K562 (cell line): ENCODE measurements around the gene RPTOR. TPM values are rescaled to one million over a fixed set of nuclear protein-coding genes. Genes with fewer than 3 reads are reported as not detected.

ENCODE experiments used
- ATAC-seq: fragments of 200-7000 bp; cut with Tn5 transposase; 3 replicates; pipeline ENCODE4 v1.9.1; 2020; ENCODE audit warnings: moderate library complexity
- BruUV-seq: library from RNA; stranded (reverse); fragments of 400-500 nt; replicated peaks from 2 replicates; lab custom pipeline; 2021; lab: Mats Ljungman, UMichigan
- CTCF ChIA-PET: fragments of 300-600 bp; formaldehyde crosslinking; extraction: SDS; loops from one replicate; lab custom pipeline; 2021; ENCODE audit warnings: low intra/inter-chr PET ratio; lab: Yijun Ruan, JAX
- POLR2A ChIA-PET: fragments of 300-600, 350-650 bp; sonication (Branson Sonifier 250); formaldehyde crosslinking; extraction: SDS; loops from one replicate; lab custom pipeline; 2021; ENCODE audit warnings: antibody characterized with exemption, inconsistent platforms; lab: Yijun Ruan, JAX
- DNase-seq, 4 experiments: peaks; one replicate each; pipeline versions ENCODE4 v3.0.0 to v3.0.0-alpha.2; 2011 to 2018; ENCODE audit warnings: low spot score in 3 of 4, mixed read lengths in 3 of 4; ENCODE audit errors: extremely low read depth in 1 of 4
- FAIRE-seq: peaks from 2 replicates; lab custom pipeline; 2011; peaks lifted over from hg19 to GRCh38; lab: Jason Lieb, UNC
- H2AFZ ChIP-seq: 2 replicates; pipeline ENCODE4 v1.6.0; 2011; ENCODE audit warnings: low read depth, low read length, control low read depth, inconsistent platforms
- H3K27ac ChIP-seq: fragments of 200-600 bp; 3 replicates; pipeline ENCODE4 v1.8.0; 2011; ENCODE audit warnings: low read depth, mild to moderate bottlenecking, control low read depth, inconsistent platforms, low read length, moderate library complexity, mixed read lengths; ENCODE audit errors: extremely low read depth
- H3K27me3 ChIP-seq, 2 experiments: fragments of 300-600 bp in 1 of 2; 2 replicates in 1 of 2; 3 replicates in 1 of 2; pipeline versions ENCODE4 v1.6.0 to v1.8.0; 2011; ENCODE audit warnings: inconsistent platforms in 2 of 2, low read length in 2 of 2, mild to moderate bottlenecking in 1 of 2, mixed read lengths in 1 of 2, moderate library complexity in 1 of 2; ENCODE audit not compliant: control insufficient read depth in 2 of 2, insufficient read depth in 2 of 2
- H3K36me3 ChIP-seq: fragments of 300-600 bp; 3 replicates; pipeline ENCODE4 v1.8.0; 2011; ENCODE audit warnings: mild to moderate bottlenecking, low read length, inconsistent platforms; ENCODE audit not compliant: control insufficient read depth, insufficient read depth
- H3K4me1 ChIP-seq, 2 experiments: fragments of 200-600 bp in 1 of 2; replicated peaks in 1 of 2; 2 replicates in 1 of 2; 3 replicates in 1 of 2; pipeline versions ENCODE4 v1.5.1 to v1.8.0; 2011; ENCODE audit warnings: inconsistent platforms in 2 of 2, low read length in 2 of 2, mild to moderate bottlenecking in 1 of 2, mixed read lengths in 1 of 2, moderate library complexity in 1 of 2; ENCODE audit not compliant: control insufficient read depth in 2 of 2, insufficient read depth in 2 of 2
- H3K4me2 ChIP-seq: 2 replicates; pipeline ENCODE4 v1.6.1; 2011; ENCODE audit warnings: low read length, control low read depth, inconsistent platforms, mixed read lengths; ENCODE audit not compliant: insufficient read depth
- H3K4me3 ChIP-seq: fragments of 200-600 bp; sonication (generic), shearing (Covaris generic); 2 replicates; pipeline ENCODE4 v1.5.1; 2016; ENCODE audit warnings: control low read depth, inconsistent platforms
- H3K79me2 ChIP-seq: fragments of 200-600 bp; 3 replicates; pipeline ENCODE4 v1.8.0; 2011; ENCODE audit warnings: low read length, inconsistent platforms; ENCODE audit not compliant: control insufficient read depth, insufficient read depth
- H3K9ac ChIP-seq, 2 experiments: 2 replicates each; pipeline versions ENCODE4 v1.6.0 to v1.6.1; 2011; ENCODE audit warnings: low read depth in 2 of 2, low read length in 2 of 2, control low read depth in 1 of 2, inconsistent platforms in 1 of 2, mild to moderate bottlenecking in 1 of 2, mixed read lengths in 1 of 2; ENCODE audit not compliant: insufficient read depth in 1 of 2
- H3K9me1 ChIP-seq: one replicate; pipeline ENCODE4 v1.6.0; 2011; ENCODE audit warnings: inconsistent platforms, mild to moderate bottlenecking, low read length, moderate library complexity; ENCODE audit not compliant: control insufficient read depth, insufficient read depth
- H3K9me3 ChIP-seq: replicated peaks from 2 replicates; pipeline ENCODE4 v1.5.1; 2011; ENCODE audit warnings: low read depth, low read length, inconsistent platforms; ENCODE audit not compliant: control insufficient read depth, insufficient read depth
- H4K20me1 ChIP-seq: replicated peaks from 2 replicates; pipeline ENCODE4 v1.6.1; 2011; ENCODE audit warnings: low read length, inconsistent platforms, mixed read lengths; ENCODE audit not compliant: control insufficient read depth, insufficient read depth
- E2F3 ChIP-seq: fragments of 250-450 bp; sonication (Bioruptor Pico); IDR thresholded peaks from 2 replicates; pipeline ENCODE4 v1.4.0; 2020; ENCODE audit warnings: mild to moderate bottlenecking
- RBM25 ChIP-seq: fragments of 200-400 bp; formaldehyde crosslinking; IDR thresholded peaks from 2 replicates; pipeline ENCODE4 v1.6.1; 2018; ENCODE audit warnings: low read length, low read depth, moderate library complexity; ENCODE audit not compliant: severe bottlenecking
- RNF2 ChIP-seq: sonication (generic); IDR thresholded peaks from 2 replicates; pipeline ENCODE4 v1.6.1; 2016
- ZNF146 ChIP-seq: IDR thresholded peaks from one replicate; pipeline ENCODE4 v1.6.1; 2018; ENCODE audit warnings: missing compliant biosample characterization; ENCODE audit not compliant: unreplicated experiment
- ZNF224 ChIP-seq: sonication (generic); formaldehyde crosslinking; IDR thresholded peaks from 2 replicates; pipeline ENCODE4 v1.8.0; 2022; ENCODE audit warnings: mild to moderate bottlenecking, missing genetic modification reagents
- WGBS: fragments of 100-300 bp; shearing (Covaris generic); methylation state at CpG from one replicate; pipeline ENCODE4 v1.1.6; 2016; ENCODE audit warnings: low coverage, mixed read lengths; ENCODE audit not compliant: insufficient coverage; ENCODE audit errors: missing lambda C conversion rate; 5-methylcytosine and 5-hydroxymethylcytosine counted together
- in situ Hi-C: fragments of 300-500 bp; cut with MboI; formaldehyde crosslinking; loops from 4 replicates; pipeline ENCODE4 v1.15.0; 2018; ENCODE audit warnings: inconsistent platforms, mixed read lengths
- intact Hi-C: fragments of 100-400 bp; cut with micrococcal nuclease; formaldehyde crosslinking; loops from 2 replicates; pipeline ENCODE4 v1.14.2; 2022
- polyA plus RNA-seq, 8 experiments: library from polyadenylated mRNA; depleted of rRNA in 4 of 8; stranded (reverse) in 5 of 8; unstranded in 3 of 8; fragments of >200 nt; fragmentation: Nextera tagmentation in 2 of 8; fragmentation: Illumina TruSeq in 1 of 8; extraction: Ambion mirVana in 2 of 8; extraction: Trizol in 1 of 8; gene quantifications; 2 replicates each; pipeline versions ENCODE4 v1.2.1 to v1.2.3, GENCODE V29; 2011 to 2014; ENCODE audit warnings: inconsistent platforms in 1 of 8, missing spikeins in 1 of 8
- total RNA-seq, 7 experiments: library from RNA; depleted of rRNA in 6 of 7; stranded (reverse); fragments of >200 nt in 6 of 7; fragmentation: Illumina TruSeq in 2 of 7; extraction: Trizol in 2 of 7; gene quantifications; 2 replicates each; pipeline versions ENCODE4 v1.2.1 to v1.2.3, GENCODE V29; 2011 to 2021; ENCODE audit warnings: low replicate concordance in 1 of 7
- TF ChIP-seq, protein P1 (sequence below): fragments of 450-650 bp; formaldehyde crosslinking; IDR thresholded peaks from 2 replicates; pipeline ENCODE4 v1.4.0; 2020; ENCODE audit warnings: mild to moderate bottlenecking, moderate library complexity
- TF ChIP-seq, protein P2 (sequence below), 2 experiments: IDR thresholded peaks; 2 replicates each; pipeline ENCODE4 v1.6.1; 2011; ENCODE audit warnings: borderline replicate concordance in 1 of 2, control low read depth in 1 of 2, low read depth in 1 of 2, low read length in 1 of 2, mild to moderate bottlenecking in 1 of 2, mixed read lengths in 1 of 2, moderate library complexity in 1 of 2; ENCODE audit not compliant: insufficient read depth in 1 of 2, insufficient read length in 1 of 2, poor library complexity in 1 of 2, severe bottlenecking in 1 of 2; ENCODE audit errors: extremely low read depth in 1 of 2

RPTOR gene
- total and polyA plus RNA-seq, 9 of the 15 experiments (the other 6 are each of a cell fraction or from before 2014, with no cell fraction given): 0.24 to 54.1 (median 10.2) TPM

DNA sequence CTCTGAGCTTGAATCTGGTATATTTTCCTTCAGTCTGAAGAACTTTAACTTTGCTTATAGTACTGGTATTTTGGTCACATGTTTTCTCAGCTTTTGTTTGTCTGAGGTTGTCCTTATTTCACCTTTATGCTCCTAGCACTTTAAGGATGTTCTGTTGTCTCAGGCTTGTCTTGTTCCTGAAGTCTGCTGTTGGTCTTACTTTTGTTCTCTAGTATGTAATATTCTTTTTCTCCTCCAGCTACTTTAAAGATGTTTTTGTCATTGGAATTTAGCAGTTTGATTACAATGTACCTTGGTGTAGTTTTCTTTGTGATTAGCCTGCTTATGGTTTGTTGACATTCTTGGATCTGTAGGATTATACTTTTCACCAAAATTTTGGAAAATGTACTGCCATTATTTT, 23.6 kb downstream of the RPTOR start:
- Histone ChIP-seq H3K4me3 (no peak overlapping the region), H3K9ac (no peak overlapping the region), H3K4me1 (peaks cover 0 to 7% of the 10 kb centered on the region in 2 experiments; a peak in 2 of 5 replicates), H3K9me1 (no peaks in the 10 kb centered on the region), H2AFZ (no peak overlapping the region), H3K9me3 (no peaks in the 10 kb centered on the region), H3K27ac (no peak overlapping the region), H3K36me3 (no peaks in the 10 kb centered on the region), H3K4me2 (no peak overlapping the region), H3K79me2 (peaks cover 86% of the 10 kb centered on the region), H4K20me1 (peaks cover 15% of the 10 kb centered on the region; the same call in 1 of the 2 replicates), H3K27me3 (no peaks in the 10 kb centered on the region)
- intact Hi-C loops (no loop called here), in situ Hi-C loops (no loop called here)
- ATAC-seq (no peak), DNase-seq (no peak), FAIRE-seq (no peak)
- peak; percentile 64 for TF ChIP-seq ZNF146 (CRISPR knock-in tag)
- TF ChIP-seq, protein P1, sequence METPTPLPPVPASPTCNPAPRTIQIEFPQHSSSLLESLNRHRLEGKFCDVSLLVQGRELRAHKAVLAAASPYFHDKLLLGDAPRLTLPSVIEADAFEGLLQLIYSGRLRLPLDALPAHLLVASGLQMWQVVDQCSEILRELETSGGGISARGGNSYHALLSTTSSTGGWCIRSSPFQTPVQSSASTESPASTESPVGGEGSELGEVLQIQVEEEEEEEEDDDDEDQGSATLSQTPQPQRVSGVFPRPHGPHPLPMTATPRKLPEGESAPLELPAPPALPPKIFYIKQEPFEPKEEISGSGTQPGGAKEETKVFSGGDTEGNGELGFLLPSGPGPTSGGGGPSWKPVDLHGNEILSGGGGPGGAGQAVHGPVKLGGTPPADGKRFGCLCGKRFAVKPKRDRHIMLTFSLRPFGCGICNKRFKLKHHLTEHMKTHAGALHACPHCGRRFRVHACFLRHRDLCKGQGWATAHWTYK (CRISPR knock-in tag): no peak
- peak; percentile 19 for TF ChIP-seq RBM25
- POLR2A ChIA-PET: interaction anchor here (0.6 to 1.2 kb wide), 2 partner anchors 12 to 78 kb away, joined by 3 to 4 read pairs; no protein-coding TSS in a partner anchor
- BruUV-seq: no TSS peak
- CTCF ChIA-PET: interaction anchor here (0.7 kb wide), 1 partner anchor 536 kb away, joined by 4 read pairs; no protein-coding TSS in a partner anchor

DNA sequence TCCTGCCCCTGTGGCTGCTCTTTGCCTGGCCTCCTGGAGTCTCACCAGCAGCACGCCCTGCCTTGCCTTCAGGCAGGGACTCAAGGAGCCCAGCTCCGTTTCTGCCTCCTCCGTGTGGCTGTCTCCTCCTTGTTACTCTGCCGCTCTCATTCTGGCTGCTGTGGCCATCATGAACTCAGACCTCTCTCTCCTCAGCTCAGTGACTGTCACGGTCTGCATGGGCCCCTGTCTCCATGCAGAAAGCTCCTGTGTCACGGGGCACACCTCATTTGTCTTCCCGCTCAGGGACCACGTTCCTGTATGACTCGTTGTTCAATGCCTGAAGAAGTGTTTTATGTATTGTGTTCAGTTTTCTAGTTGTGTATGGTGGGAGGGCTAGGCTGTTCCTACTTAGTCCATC, 25.3 kb downstream of the RPTOR start:
- POLR2A ChIA-PET: interaction anchor here (0.6 to 2.4 kb wide), 3 partner anchors 12 to 116 kb away, joined by 3 to 7 read pairs (median 3); no protein-coding TSS in a partner anchor
- Histone ChIP-seq H3K79me2 (peaks cover 84% of the 10 kb centered on the region), H3K9ac (peak overlapping the region in 1 of 2 experiments; percentile 83; a peak in 2 of 4 replicates), H3K36me3 (no peaks in the 10 kb centered on the region), H3K9me3 (no peaks in the 10 kb centered on the region), H4K20me1 (peaks cover 10% of the 10 kb centered on the region; the same call in 1 of the 2 replicates), H2AFZ (no peak overlapping the region), H3K27ac (no peak overlapping the region)
- intact Hi-C loops: no loop called here
- no peak for DNase-seq
- WGBS: 53% methylated on average over 7 of the region's 9 CpGs
- ATAC-seq: no peak
- TF ChIP-seq ZNF224 (no peak), RNF2 (no peak), E2F3 (CRISPR knock-in tag) (no peak)
- TF ChIP-seq, protein P2, sequence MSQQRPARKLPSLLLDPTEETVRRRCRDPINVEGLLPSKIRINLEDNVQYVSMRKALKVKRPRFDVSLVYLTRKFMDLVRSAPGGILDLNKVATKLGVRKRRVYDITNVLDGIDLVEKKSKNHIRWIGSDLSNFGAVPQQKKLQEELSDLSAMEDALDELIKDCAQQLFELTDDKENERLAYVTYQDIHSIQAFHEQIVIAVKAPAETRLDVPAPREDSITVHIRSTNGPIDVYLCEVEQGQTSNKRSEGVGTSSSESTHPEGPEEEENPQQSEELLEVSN (IDR thresholded peaks at IDR 0.05; ENCODE audit: borderline replicate concordance in 1 of 2, extremely low read depth in 1 of 2, insufficient read depth in 1 of 2, insufficient read length in 1 of 2, low read depth in 1 of 2, low read length in 1 of 2, poor library complexity in 1 of 2, severe bottlenecking in 1 of 2): peak in 1 of 2 experiments; percentile 45
- TF ChIP-seq, all 486 proteins: peak for 1
- in situ Hi-C loops: no loop called here
- Histone ChIP-seq H3K9me1 (no peaks in the 10 kb centered on the region), H3K4me2 (no peak overlapping the region), H3K4me1 (peaks cover 0 to 9% of the 10 kb centered on the region in 2 experiments; a peak in 3 of 5 replicates), H3K4me3 (no peak overlapping the region), H3K27me3 (no peaks in the 10 kb centered on the region)
- CTCF ChIA-PET: no interaction called here
- no peak for FAIRE-seq
- no TSS peak for BruUV-seq
